Measurements from ENCODE around the gene SEC16B.

GRCh38 chr1:177969109-177969508 lies 749 bp downstream of the SEC16B start:
- TF ChIP-seq POLR2A (IDR thresholded peaks at IDR 0.05) = no peak
- TF ChIP-seq POLR2AphosphoS5 (IDR thresholded peaks at IDR 0.05; ENCODE audit: insufficient read depth in 1 of 2, low read depth in 1 of 2) = no peak
- TF ChIP-seq CTCF (IDR thresholded peaks at IDR 0.05) = no peak
